ENCODE results near the gene MEIS3.

The MEIS3 gene

GRCh38 chr19:47423203-47423882 is 4.0 kb upstream of the MEIS3 start:
- TF ChIP-seq CTCF (IDR thresholded peaks at IDR 0.05; ENCODE audit: low read depth, low read length) (no peak), POLR2A (IDR thresholded peaks at IDR 0.05; ENCODE audit: extremely low read depth, insufficient read length) (no peak), MAX (IDR thresholded peaks at IDR 0.05; ENCODE audit: low read depth, low read length) (no peak), MYC (IDR thresholded peaks at IDR 0.05; ENCODE audit: low read depth, low read length) (no peak)
- no peak for DNase-seq (ENCODE audit: low read depth)
- no peak overlapping the region for H3K4me3 ChIP-seq (ENCODE audit: low read depth, low read length)

DNA sequence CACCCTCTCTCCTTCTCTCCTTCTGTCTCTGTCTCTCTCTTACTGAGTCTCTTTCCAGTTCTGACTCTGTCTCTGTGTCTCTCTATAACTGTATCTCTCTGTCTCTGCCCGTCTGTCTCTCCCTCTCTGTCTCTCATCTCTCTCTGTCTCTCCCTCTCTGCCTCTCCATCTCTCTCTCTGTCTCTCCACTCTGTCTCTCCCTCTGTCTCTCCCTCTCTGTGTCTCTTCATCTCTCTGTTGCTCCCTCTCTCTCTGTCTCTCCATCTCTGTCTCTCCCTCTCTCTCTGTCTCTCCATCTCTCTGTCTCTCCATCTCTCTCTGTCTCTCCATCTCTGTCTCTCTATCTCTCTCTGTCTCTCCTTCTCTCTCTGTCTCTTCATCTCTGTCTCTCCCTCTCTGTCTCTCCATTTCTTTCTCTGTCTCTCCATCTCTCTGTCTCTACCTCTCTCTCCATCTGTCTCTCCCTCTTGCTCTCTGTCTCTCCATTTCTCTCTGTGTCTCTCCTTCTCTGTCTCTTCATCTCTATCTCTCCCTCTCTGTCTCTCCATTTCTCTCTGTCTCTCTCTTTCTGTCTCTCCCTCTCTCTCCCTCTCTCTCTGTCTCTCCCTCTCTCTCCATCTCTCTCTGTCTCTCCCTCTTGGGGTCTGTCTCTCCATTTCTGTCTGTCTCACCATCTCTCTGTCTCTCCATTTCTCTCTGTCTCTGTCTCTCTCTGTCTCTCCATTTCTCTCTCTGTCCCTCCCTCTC is 3.3 kb upstream of the MEIS3 start:
- TF ChIP-seq CTCF (IDR thresholded peaks at IDR 0.05; ENCODE audit: low read depth, low read length) (no peak), MAX (IDR thresholded peaks at IDR 0.05; ENCODE audit: low read depth, low read length) (no peak), POLR2A (IDR thresholded peaks at IDR 0.05; ENCODE audit: extremely low read depth, insufficient read length) (no peak), MYC (IDR thresholded peaks at IDR 0.05; ENCODE audit: low read depth, low read length) (no peak)
- no peak for DNase-seq (ENCODE audit: low read depth)
- no peak overlapping the region for H3K4me3 ChIP-seq (ENCODE audit: low read depth, low read length)

GRCh38 chr19:47421844-47422395 is 2.6 kb upstream of the MEIS3 start:
- TF ChIP-seq POLR2A (IDR thresholded peaks at IDR 0.05; ENCODE audit: extremely low read depth, insufficient read length) (no peak), CTCF (IDR thresholded peaks at IDR 0.05; ENCODE audit: low read depth, low read length) (no peak), MYC (IDR thresholded peaks at IDR 0.05; ENCODE audit: low read depth, low read length) (no peak), MAX (IDR thresholded peaks at IDR 0.05; ENCODE audit: low read depth, low read length) (no peak)
- no peak for DNase-seq (ENCODE audit: low read depth)
- no peak overlapping the region for H3K4me3 ChIP-seq (ENCODE audit: low read depth, low read length)

DNA sequence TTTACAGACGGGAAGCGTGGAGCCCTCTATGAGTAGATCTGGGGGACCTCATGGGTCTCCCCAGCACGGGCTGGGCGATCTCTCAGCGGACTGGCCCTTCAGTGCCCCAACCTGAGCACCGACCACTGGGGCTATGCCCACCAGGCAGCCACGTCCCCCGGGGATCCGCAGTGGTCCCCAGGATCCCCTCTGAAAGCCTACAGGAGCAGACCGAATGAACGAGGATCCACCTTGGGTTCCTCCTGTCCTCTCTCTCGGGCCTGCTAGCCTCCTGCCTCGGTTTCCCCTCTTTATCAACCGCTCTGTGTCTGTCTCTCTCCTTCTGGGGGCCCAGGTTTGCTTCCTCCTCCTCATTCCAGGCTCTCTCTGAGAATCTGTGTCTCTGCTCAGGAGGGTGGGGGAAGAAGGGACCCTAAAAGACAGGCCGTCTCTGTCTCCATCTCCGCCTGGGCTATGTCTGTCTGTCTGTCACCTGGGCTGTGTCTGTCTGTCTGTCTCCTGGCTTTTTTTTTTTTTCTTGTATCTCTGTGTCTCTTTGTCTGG is 2.0 kb upstream of the MEIS3 start:
- DNase-seq (ENCODE audit: low read depth): no peak
- no peak for TF ChIP-seq MAX (IDR thresholded peaks at IDR 0.05; ENCODE audit: low read depth, low read length)
- no peak for TF ChIP-seq MYC (IDR thresholded peaks at IDR 0.05; ENCODE audit: low read depth, low read length)
- no peak for TF ChIP-seq CTCF (IDR thresholded peaks at IDR 0.05; ENCODE audit: low read depth, low read length)
- no peak overlapping the region for H3K4me3 ChIP-seq (ENCODE audit: low read depth, low read length)

GRCh38 chr19:47419789-47420188 is 462 bp upstream of the MEIS3 start:
- TF ChIP-seq CTCF (IDR thresholded peaks at IDR 0.05; ENCODE audit: low read depth, low read length): no peak
- TF ChIP-seq MYC (IDR thresholded peaks at IDR 0.05; ENCODE audit: low read depth, low read length): no peak
- no peak for TF ChIP-seq POLR2A (IDR thresholded peaks at IDR 0.05; ENCODE audit: extremely low read depth, insufficient read length)
- no peak for TF ChIP-seq MAX (IDR thresholded peaks at IDR 0.05; ENCODE audit: low read depth, low read length)
- DNase-seq (ENCODE audit: low read depth): no peak
- H3K4me3 ChIP-seq (ENCODE audit: low read depth, low read length): no peak overlapping the region
